HL-60 (cell line): Measurements from ENCODE around the gene DAPK1.
A peak's percentile ranks its signal among the peaks of the same experiment; 100 is the strongest.

Source experiments
- DNase-seq, 2 experiments: peaks; one replicate each; pipeline ENCODE4 v3.0.0-alpha.2; 2010 to 2020; ENCODE audit warnings: low read depth in 1 of 2, low spot score in 1 of 2
- H3K27ac ChIP-seq: fragments of 250-450 bp; sonication (Bioruptor Pico); replicated peaks from 2 replicates; pipeline ENCODE4 v1.5.1; 2020; ENCODE audit warnings: mild to moderate bottlenecking, moderate library complexity
- H3K27me3 ChIP-seq: fragments of 250-450 bp; sonication (Bioruptor Pico); 2 replicates; pipeline ENCODE4 v1.5.1; 2021; ENCODE audit warnings: mild to moderate bottlenecking, moderate library complexity; ENCODE audit not compliant: insufficient read depth, poor library complexity, severe bottlenecking
- H3K4me3 ChIP-seq: replicated peaks from 2 replicates; pipeline ENCODE4 v1.5.1; 2011; ENCODE audit warnings: mild to moderate bottlenecking, control low read depth, low read length; ENCODE audit not compliant: insufficient read depth
- GABPA ChIP-seq: IDR thresholded peaks from 2 replicates; pipeline ENCODE4 v1.6.1; 2012; ENCODE audit warnings: low read depth
- POLR2AphosphoS5 ChIP-seq: IDR thresholded peaks from 2 replicates; pipeline ENCODE4 v1.6.1; 2012; ENCODE audit warnings: low read depth
- SPI1 ChIP-seq: IDR thresholded peaks from 2 replicates; pipeline ENCODE4 v1.6.1; 2012; ENCODE audit warnings: low read depth, mild to moderate bottlenecking, borderline replicate concordance
- TF ChIP-seq, protein P1 (sequence below): IDR thresholded peaks from one replicate; pipeline ENCODE4 v1.5.1; 2011; ENCODE audit warnings: low read length, control low read depth, inconsistent platforms; ENCODE audit not compliant: insufficient read depth
- TF ChIP-seq, protein P2 (sequence below): IDR thresholded peaks from 2 replicates; pipeline ENCODE4 v1.6.1; 2012; ENCODE audit warnings: low read depth; ENCODE audit not compliant: insufficient replicate concordance

The DAPK1 gene

DNA sequence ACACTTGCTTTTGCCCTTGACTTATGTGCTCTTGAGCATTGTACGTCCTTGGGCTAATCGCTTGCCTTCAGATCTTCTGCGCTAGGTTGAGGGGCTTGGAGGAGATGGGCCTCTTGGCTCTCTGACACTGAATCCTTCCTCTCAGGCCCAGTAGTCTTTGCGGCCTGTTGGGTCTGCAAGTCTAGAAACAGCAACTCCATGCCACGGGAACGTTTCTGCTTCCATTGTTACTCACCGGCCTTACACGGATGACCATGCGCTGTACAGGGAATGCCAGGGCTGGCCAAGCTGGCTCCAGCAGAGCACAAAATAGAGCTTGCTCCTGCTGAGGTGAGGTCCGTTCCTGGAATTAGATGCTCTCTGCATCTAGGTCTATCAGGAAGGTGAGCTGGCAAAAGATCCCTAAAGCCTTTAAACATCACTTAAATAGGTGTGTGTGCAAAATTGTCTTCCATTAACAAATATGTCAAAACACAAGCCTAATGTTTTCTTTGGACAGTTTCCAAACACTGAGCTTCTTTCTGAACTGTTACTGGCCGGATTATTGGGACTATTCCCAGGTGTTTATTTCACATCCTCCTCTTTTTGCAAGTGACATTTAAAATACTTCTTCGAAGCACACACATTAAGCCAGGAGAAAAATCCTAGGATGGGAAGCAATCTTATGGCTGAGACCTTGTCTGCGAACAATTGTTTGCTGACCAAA is 29.7 kb downstream of the DAPK1 start:
- TF ChIP-seq SPI1, result no peak
- no peak for TF ChIP-seq POLR2AphosphoS5
- TF ChIP-seq, protein P1, sequence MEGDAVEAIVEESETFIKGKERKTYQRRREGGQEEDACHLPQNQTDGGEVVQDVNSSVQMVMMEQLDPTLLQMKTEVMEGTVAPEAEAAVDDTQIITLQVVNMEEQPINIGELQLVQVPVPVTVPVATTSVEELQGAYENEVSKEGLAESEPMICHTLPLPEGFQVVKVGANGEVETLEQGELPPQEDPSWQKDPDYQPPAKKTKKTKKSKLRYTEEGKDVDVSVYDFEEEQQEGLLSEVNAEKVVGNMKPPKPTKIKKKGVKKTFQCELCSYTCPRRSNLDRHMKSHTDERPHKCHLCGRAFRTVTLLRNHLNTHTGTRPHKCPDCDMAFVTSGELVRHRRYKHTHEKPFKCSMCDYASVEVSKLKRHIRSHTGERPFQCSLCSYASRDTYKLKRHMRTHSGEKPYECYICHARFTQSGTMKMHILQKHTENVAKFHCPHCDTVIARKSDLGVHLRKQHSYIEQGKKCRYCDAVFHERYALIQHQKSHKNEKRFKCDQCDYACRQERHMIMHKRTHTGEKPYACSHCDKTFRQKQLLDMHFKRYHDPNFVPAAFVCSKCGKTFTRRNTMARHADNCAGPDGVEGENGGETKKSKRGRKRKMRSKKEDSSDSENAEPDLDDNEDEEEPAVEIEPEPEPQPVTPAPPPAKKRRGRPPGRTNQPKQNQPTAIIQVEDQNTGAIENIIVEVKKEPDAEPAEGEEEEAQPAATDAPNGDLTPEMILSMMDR, result no peak
- TF ChIP-seq, protein P2, sequence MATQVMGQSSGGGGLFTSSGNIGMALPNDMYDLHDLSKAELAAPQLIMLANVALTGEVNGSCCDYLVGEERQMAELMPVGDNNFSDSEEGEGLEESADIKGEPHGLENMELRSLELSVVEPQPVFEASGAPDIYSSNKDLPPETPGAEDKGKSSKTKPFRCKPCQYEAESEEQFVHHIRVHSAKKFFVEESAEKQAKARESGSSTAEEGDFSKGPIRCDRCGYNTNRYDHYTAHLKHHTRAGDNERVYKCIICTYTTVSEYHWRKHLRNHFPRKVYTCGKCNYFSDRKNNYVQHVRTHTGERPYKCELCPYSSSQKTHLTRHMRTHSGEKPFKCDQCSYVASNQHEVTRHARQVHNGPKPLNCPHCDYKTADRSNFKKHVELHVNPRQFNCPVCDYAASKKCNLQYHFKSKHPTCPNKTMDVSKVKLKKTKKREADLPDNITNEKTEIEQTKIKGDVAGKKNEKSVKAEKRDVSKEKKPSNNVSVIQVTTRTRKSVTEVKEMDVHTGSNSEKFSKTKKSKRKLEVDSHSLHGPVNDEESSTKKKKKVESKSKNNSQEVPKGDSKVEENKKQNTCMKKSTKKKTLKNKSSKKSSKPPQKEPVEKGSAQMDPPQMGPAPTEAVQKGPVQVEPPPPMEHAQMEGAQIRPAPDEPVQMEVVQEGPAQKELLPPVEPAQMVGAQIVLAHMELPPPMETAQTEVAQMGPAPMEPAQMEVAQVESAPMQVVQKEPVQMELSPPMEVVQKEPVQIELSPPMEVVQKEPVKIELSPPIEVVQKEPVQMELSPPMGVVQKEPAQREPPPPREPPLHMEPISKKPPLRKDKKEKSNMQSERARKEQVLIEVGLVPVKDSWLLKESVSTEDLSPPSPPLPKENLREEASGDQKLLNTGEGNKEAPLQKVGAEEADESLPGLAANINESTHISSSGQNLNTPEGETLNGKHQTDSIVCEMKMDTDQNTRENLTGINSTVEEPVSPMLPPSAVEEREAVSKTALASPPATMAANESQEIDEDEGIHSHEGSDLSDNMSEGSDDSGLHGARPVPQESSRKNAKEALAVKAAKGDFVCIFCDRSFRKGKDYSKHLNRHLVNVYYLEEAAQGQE, result no peak
- no peak for TF ChIP-seq GABPA
- Histone ChIP-seq H3K4me3 (no peak overlapping the region), H3K27ac (no peak overlapping the region), H3K27me3 (no peaks in the 10 kb centered on the region)
- DNase-seq, result no peak

GRCh38 chr9:87528969-87529368 is 31.3 kb downstream of the DAPK1 start:
- H3K27ac ChIP-seq, result no peak overlapping the region
- no peak overlapping the region for H3K4me3 ChIP-seq
- TF ChIP-seq, protein P1, result no peak
- TF ChIP-seq, protein P2, result no peak
- TF ChIP-seq POLR2AphosphoS5 (no peak), SPI1 (no peak), GABPA (no peak)
- no peaks in the 10 kb centered on the region for H3K27me3 ChIP-seq
- DNase-seq, result no peak

GRCh38 chr9:87529671-87530070 is 32.0 kb downstream of the DAPK1 start:
- Histone ChIP-seq H3K27ac (no peak overlapping the region), H3K4me3 (no peak overlapping the region), H3K27me3 (no peaks in the 10 kb centered on the region)
- peak in 1 of 2 experiments; percentile 32 for DNase-seq
- TF ChIP-seq, protein P2, result no peak
- peak; percentile 45; the same call in 1 of the 2 replicates for TF ChIP-seq SPI1
